PC-3 (cell line): ENCODE data around the gene RNF121.

ENCODE experiments used
- EZH2phosphoT487 ChIP-seq: fragments of 300-600 bp; sonication (generic); IDR thresholded peaks from 2 replicates; pipeline ENCODE4 v1.6.1; 2018; ENCODE audit warnings: mild to moderate bottlenecking, antibody characterized with exemption, low read length, borderline replicate concordance
- TF ChIP-seq, protein P1 (sequence below): fragments of 300-600 bp; sonication (generic); conservative IDR thresholded peaks from 2 replicates; pipeline ENCODE4 v1.5.1; 2017; ENCODE audit warnings: antibody characterized with exemption, low read depth, mild to moderate bottlenecking, low read length

DNA sequence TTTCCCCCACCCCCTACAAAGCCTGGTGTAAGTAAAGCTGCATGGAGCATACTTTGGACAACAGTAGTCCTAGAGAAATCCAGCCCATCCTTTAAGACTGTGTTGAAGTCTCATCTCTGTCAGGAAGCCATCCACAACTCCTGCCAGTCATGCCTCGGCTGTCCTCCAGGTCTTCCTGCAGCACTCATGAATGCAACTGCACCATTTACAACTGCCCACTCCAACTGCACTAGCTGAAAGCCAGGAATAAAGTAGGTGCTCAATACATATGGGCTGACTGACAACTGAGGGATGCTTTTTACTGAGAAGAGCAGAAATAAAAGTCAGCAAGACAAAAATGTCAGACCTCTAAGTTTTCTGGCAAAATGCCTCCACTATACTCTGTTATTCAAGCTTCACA, 97.2 kb downstream of the RNF121 start:
- TF ChIP-seq, protein P1, sequence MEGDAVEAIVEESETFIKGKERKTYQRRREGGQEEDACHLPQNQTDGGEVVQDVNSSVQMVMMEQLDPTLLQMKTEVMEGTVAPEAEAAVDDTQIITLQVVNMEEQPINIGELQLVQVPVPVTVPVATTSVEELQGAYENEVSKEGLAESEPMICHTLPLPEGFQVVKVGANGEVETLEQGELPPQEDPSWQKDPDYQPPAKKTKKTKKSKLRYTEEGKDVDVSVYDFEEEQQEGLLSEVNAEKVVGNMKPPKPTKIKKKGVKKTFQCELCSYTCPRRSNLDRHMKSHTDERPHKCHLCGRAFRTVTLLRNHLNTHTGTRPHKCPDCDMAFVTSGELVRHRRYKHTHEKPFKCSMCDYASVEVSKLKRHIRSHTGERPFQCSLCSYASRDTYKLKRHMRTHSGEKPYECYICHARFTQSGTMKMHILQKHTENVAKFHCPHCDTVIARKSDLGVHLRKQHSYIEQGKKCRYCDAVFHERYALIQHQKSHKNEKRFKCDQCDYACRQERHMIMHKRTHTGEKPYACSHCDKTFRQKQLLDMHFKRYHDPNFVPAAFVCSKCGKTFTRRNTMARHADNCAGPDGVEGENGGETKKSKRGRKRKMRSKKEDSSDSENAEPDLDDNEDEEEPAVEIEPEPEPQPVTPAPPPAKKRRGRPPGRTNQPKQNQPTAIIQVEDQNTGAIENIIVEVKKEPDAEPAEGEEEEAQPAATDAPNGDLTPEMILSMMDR = no peak
- no peak for TF ChIP-seq EZH2phosphoT487
